BE2C (cell line): Measurements from ENCODE around the gene NFU1.

Source experiments
- DNase-seq: peaks from one replicate; pipeline ENCODE4 v3.0.0-alpha.2; 2020
- H3K27me3 ChIP-seq: fragments of 250-450 bp; sonication (Bioruptor Pico); 2 replicates; pipeline ENCODE4 v1.5.1; 2020; ENCODE audit warnings: mild to moderate bottlenecking
- H3K36me3 ChIP-seq: fragments of 250-450 bp; sonication (Bioruptor Pico); 2 replicates; pipeline ENCODE4 v1.5.1; 2020; ENCODE audit warnings: mild to moderate bottlenecking
- H3K4me1 ChIP-seq: fragments of 250-450 bp; sonication (Bioruptor Pico); 2 replicates; pipeline ENCODE4 v1.5.1; 2020
- H3K4me3 ChIP-seq: 2 replicates; pipeline ENCODE4 v1.5.1; 2011; ENCODE audit warnings: low read depth, low read length
- H3K9me3 ChIP-seq: fragments of 250-450 bp; sonication (Bioruptor Pico); 2 replicates; pipeline ENCODE4 v1.5.1; 2020
- CTCF ChIP-seq: IDR thresholded peaks from 2 replicates; pipeline ENCODE4 v1.5.1; 2012; ENCODE audit warnings: mild to moderate bottlenecking, low read depth, low read length

Gene NFU1

DNA sequence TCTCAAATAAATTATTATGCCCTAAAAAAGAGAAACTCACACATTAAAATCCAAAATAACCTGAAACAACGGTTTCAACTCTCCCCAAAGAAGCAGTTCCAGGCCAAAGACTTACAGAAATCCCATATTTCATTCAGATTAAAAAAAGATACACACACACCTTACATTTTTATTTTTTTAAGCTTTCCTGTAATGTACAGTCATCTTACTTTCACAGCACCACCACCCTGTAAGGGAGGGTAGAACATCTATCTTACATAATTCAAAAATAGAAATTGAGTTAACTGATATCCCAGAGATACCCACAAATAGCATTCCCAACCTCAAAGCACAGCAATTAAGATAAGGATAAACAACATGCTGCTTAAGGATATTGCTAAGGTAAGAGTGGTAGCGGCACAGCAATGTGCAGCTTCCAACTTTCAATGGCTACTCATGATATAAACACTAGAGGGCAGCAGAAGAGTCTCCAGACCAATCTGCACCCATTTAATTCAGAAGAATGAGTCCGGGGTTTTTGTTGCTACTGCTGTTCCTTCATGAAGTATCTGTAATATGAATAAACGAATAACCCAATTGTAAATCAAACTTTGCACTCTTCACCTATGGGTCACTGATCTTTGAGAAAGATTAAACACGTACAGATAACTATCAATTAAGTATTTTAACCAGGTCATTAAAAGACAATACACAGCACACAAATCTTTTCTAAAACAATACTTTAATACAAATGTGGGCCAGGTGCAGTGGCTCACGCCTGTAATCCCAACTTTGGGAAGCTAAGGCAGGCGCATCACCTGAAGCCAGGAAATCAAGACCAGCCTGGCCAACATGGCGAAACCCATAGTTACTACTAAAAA, 61.5 kb downstream of the NFU1 start:
- no peaks in the 10 kb centered on the region for H3K9me3 ChIP-seq
- no peaks in the 10 kb centered on the region for H3K27me3 ChIP-seq
- no peak overlapping the region for H3K4me3 ChIP-seq
- H3K36me3 ChIP-seq = no peaks in the 10 kb centered on the region
- no peaks in the 10 kb centered on the region for H3K4me1 ChIP-seq
- TF ChIP-seq CTCF = peak; percentile 62
- no peak for DNase-seq

GRCh38 chr2:69372767-69373166, 64.5 kb downstream of the NFU1 start:
- H3K4me1 ChIP-seq = no peaks in the 10 kb centered on the region
- DNase-seq = no peak
- H3K4me3 ChIP-seq = no peak overlapping the region
- no peak for TF ChIP-seq CTCF
- H3K36me3 ChIP-seq = no peaks in the 10 kb centered on the region
- no peaks in the 10 kb centered on the region for H3K9me3 ChIP-seq
- H3K27me3 ChIP-seq = no peaks in the 10 kb centered on the region

GRCh38 chr2:69369802-69370201, 67.4 kb downstream of the NFU1 start:
- Histone ChIP-seq H3K4me3 (no peak overlapping the region), H3K27me3 (no peaks in the 10 kb centered on the region), H3K36me3 (no peaks in the 10 kb centered on the region), H3K9me3 (no peaks in the 10 kb centered on the region), H3K4me1 (no peaks in the 10 kb centered on the region)
- no peak for DNase-seq
- TF ChIP-seq CTCF = no peak

DNA sequence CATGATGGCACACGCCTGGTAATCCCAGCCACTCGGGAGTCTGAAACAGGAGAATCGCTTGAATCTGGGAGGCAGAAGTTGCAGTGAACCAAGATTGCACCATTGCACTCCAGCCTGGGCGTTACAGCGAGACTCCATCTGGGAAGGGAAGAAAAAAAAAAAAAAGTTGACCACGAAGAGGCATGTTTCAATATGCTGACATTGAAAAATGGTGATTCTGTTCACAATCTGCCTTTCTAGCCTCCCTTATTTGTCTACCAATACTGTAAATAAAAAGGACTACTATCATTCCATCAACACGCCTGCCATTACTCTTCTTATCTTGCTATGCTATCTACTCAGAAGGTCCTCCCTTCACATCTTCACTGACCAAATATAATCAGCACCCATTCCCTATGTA, 68.6 kb downstream of the NFU1 start:
- H3K36me3 ChIP-seq = no peaks in the 10 kb centered on the region
- DNase-seq = no peak
- no peaks in the 10 kb centered on the region for H3K9me3 ChIP-seq
- no peaks in the 10 kb centered on the region for H3K4me1 ChIP-seq
- no peak overlapping the region for H3K4me3 ChIP-seq
- no peak for TF ChIP-seq CTCF
- no peaks in the 10 kb centered on the region for H3K27me3 ChIP-seq

GRCh38 chr2:69359371-69359770, 77.9 kb downstream of the NFU1 start:
- Histone ChIP-seq H3K27me3 (no peaks in the 10 kb centered on the region), H3K36me3 (no peaks in the 10 kb centered on the region; the same call in 1 of the 2 replicates), H3K4me1 (no peaks in the 10 kb centered on the region), H3K4me3 (no peak overlapping the region), H3K9me3 (no peaks in the 10 kb centered on the region)
- TF ChIP-seq CTCF = no peak
- no peak for DNase-seq

- TF ChIP-seq CTCF = no peak
- no peaks in the 10 kb centered on the region; the same call in 1 of the 2 replicates for H3K36me3 ChIP-seq
- no peak overlapping the region for H3K4me3 ChIP-seq
- no peaks in the 10 kb centered on the region for H3K27me3 ChIP-seq
- DNase-seq = no peak
- no peaks in the 10 kb centered on the region for H3K4me1 ChIP-seq
- H3K9me3 ChIP-seq = no peaks in the 10 kb centered on the region
Measured at GRCh38 chr2:69358914-69359313, 78.3 kb downstream of the NFU1 start.
